ENCODE data around the gene FRMD4A. TPM values are rescaled to one million over a fixed set of nuclear protein-coding genes. Genes with fewer than 3 reads are reported as not detected.

The FRMD4A gene
- total and polyA plus RNA-seq, 8 donors, result 6.9 to 25.3 (median 11.3) TPM

DNA sequence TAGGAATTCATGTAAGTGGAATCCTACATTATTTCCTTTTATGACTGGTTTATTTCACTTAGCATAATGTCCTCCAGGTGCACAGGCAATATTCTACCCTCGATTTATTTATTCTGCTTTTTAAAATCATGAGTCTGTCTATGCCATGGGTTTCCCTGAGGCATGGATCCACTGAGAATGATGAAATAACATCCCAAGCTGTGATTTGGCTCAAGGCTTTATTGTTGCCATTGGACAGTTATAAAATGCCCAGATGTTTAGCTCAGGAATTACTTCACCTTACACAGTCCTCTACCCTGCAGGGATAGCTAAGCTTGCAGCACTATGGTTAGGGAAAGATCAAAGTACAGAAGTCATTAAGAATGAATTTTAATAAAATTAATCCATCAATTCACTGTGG is 219.5 kb downstream of the FRMD4A start:
- H3K9me3 ChIP-seq, result peaks cover 0 to 7% (median 2%) of the 10 kb centered on the region in 4 donors
- TF ChIP-seq EP300 (IDR thresholded peaks at IDR 0.05), result no peak
- no peak for TF ChIP-seq POLR2AphosphoS5 (IDR thresholded peaks at IDR 0.05)
- no peak for TF ChIP-seq POLR2A (IDR thresholded peaks at IDR 0.05)
- TF ChIP-seq, protein P1, sequence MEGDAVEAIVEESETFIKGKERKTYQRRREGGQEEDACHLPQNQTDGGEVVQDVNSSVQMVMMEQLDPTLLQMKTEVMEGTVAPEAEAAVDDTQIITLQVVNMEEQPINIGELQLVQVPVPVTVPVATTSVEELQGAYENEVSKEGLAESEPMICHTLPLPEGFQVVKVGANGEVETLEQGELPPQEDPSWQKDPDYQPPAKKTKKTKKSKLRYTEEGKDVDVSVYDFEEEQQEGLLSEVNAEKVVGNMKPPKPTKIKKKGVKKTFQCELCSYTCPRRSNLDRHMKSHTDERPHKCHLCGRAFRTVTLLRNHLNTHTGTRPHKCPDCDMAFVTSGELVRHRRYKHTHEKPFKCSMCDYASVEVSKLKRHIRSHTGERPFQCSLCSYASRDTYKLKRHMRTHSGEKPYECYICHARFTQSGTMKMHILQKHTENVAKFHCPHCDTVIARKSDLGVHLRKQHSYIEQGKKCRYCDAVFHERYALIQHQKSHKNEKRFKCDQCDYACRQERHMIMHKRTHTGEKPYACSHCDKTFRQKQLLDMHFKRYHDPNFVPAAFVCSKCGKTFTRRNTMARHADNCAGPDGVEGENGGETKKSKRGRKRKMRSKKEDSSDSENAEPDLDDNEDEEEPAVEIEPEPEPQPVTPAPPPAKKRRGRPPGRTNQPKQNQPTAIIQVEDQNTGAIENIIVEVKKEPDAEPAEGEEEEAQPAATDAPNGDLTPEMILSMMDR (IDR thresholded peaks at IDR 0.05), result no peak
- H3K36me3 ChIP-seq, result no peaks in the 10 kb centered on the region
- no peak for DNase-seq
- H3K4me3 ChIP-seq, result no peak overlapping the region
- no peaks in the 10 kb centered on the region for H3K4me1 ChIP-seq
- H3K27ac ChIP-seq, result no peak overlapping the region
- no peaks in the 10 kb centered on the region for H3K27me3 ChIP-seq
- intact Hi-C loops (cut with DNase I; ENCODE audit: low total_unique reads), result no loop called here
- 75 to 93% (median 83%) methylated on average over 1 of the region's 1 CpG for WGBS, 5 donors

DNA sequence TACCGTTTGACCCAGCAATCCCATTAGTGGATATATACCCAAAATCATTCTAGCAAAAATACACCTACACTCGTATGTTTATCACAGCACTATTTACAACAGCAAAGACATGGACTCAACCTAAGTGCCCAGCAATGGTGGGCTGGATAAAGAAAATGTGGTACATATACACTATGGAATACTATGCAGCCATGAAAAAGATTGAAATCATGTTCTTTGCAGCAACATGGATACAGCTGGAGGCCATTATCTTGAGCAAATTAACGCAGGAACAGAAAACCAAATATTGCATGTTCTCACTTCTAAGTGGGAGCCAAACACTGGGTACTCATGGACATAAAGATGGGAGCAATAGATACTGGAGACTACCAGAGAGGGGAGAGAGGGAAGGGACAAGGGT is 223.9 kb downstream of the FRMD4A start:
- no peaks in the 10 kb centered on the region for H3K27me3 ChIP-seq
- no peak overlapping the region for H3K27ac ChIP-seq
- intact Hi-C loops (cut with DNase I; ENCODE audit: low total_unique reads), result no loop called here
- TF ChIP-seq, protein P1 (IDR thresholded peaks at IDR 0.05), result no peak
- TF ChIP-seq POLR2AphosphoS5 (IDR thresholded peaks at IDR 0.05) (no peak), EP300 (IDR thresholded peaks at IDR 0.05) (no peak), POLR2A (IDR thresholded peaks at IDR 0.05) (no peak)
- H3K36me3 ChIP-seq, result no peaks in the 10 kb centered on the region
- no peak overlapping the region for H3K4me3 ChIP-seq
- no peaks in the 10 kb centered on the region for H3K4me1 ChIP-seq
- peaks cover 0 to 7% (median 2%) of the 10 kb centered on the region in 4 donors for H3K9me3 ChIP-seq
- DNase-seq, result no peak
- 90 to 95% (median 91%) methylated on average over 3 of the region's 3 CpGs for WGBS, 5 donors

DNA sequence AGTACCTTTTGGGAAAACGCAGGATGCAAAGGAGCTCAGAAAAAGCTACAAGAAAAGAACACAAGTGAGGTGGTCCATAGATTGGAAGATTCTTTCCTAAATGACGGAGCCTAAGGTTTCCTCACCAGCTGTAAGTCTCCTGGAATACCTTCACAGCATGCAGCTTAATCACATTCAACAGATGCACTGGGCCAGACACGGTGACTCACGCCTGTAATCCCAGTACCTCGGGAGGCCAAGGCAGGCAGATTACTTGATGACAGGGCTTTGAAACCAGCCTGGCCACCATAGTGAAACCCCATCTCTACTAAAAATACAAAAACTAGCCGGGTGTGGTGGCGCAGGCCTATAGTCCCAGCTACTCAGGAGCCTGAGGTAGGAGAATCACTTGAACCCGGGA is 228.7 kb downstream of the FRMD4A start:
- Histone ChIP-seq H3K27me3 (no peaks in the 10 kb centered on the region), H3K36me3 (no peaks in the 10 kb centered on the region), H3K9me3 (peaks cover 0 to 7% (median 2%) of the 10 kb centered on the region in 4 donors), H3K4me3 (no peak overlapping the region), H3K4me1 (no peaks in the 10 kb centered on the region), H3K27ac (no peak overlapping the region)
- no peak for DNase-seq
- TF ChIP-seq POLR2AphosphoS5 (IDR thresholded peaks at IDR 0.05) (no peak), EP300 (IDR thresholded peaks at IDR 0.05) (no peak), POLR2A (IDR thresholded peaks at IDR 0.05) (no peak)
- TF ChIP-seq, protein P1 (IDR thresholded peaks at IDR 0.05), result no peak
- intact Hi-C loops (cut with DNase I; ENCODE audit: low total_unique reads), result no loop called here
- WGBS, 5 donors, result 81 to 89% (median 85%) methylated on average over 8 of the region's 8 CpGs

DNA sequence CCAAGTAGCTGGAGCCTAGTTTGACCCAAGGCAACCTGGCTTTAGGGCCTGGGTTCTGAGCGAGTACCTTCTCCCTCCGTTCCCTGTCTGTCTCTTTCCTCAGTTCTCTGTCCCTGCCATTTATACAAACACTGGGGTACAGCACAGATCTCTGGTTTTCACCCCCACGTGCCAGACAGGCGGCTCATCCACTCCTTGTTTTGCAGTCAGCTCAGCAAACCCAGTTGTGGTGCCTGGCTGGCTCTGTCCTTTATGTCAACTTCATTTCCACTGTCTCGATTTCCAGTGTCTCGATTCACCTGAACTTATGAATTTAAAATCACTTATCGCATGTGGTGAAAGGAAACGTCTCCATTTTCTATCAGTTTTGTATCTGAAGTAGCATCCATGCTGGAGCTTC is 230.8 kb downstream of the FRMD4A start:
- Histone ChIP-seq H3K4me1 (no peaks in the 10 kb centered on the region), H3K36me3 (no peaks in the 10 kb centered on the region), H3K27ac (no peak overlapping the region), H3K27me3 (no peaks in the 10 kb centered on the region), H3K9me3 (no peaks in the 10 kb centered on the region), H3K4me3 (no peak overlapping the region)
- TF ChIP-seq EP300 (IDR thresholded peaks at IDR 0.05) (no peak), POLR2A (IDR thresholded peaks at IDR 0.05) (no peak), POLR2AphosphoS5 (IDR thresholded peaks at IDR 0.05) (no peak)
- TF ChIP-seq, protein P1 (IDR thresholded peaks at IDR 0.05), result no peak
- intact Hi-C loops (cut with DNase I; ENCODE audit: low total_unique reads), result no loop called here
- 71 to 82% (median 72%) methylated on average over 8 of the region's 8 CpGs for WGBS, 5 donors
- DNase-seq, result no peak

All from stomach (tissue), 9 donors.